Activated CD4-positive, CD25-positive, alpha-beta regulatory T cell treated with anti-CD3 and anti-CD28 coated beads, Interleukin-2, amount 50 U/mL, for 72 hours (primary cell): ENCODE measurements around the gene SUSD1.

Experiments used
- DNase-seq: peaks from one replicate; pipeline ENCODE4 v3.0.0; 2021

The SUSD1 gene

GRCh38 chr9:112063151-112063550 lies 111.9 kb downstream of the SUSD1 start:
- DNase-seq: no peak

GRCh38 chr9:112061152-112061740 lies 113.9 kb downstream of the SUSD1 start:
- DNase-seq: peak; percentile 37

GRCh38 chr9:112059966-112060320 lies 115.2 kb downstream of the SUSD1 start:
- no peak for DNase-seq

- DNase-seq: no peak
Observed at GRCh38 chr9:112059145-112059965, 115.7 kb downstream of the SUSD1 start.

- no peak for DNase-seq
Observed at GRCh38 chr9:112056996-112057395, 118.1 kb downstream of the SUSD1 start.

GRCh38 chr9:112054916-112055315 lies 120.2 kb downstream of the SUSD1 start:
- DNase-seq: no peak

GRCh38 chr9:112051812-112052211 lies 123.3 kb downstream of the SUSD1 start:
- DNase-seq: no peak

GRCh38 chr9:112050544-112051475 lies 124.3 kb downstream of the SUSD1 start:
- DNase-seq: no peak

- no peak for DNase-seq
Observed at GRCh38 chr9:112049811-112050516, 125.1 kb downstream of the SUSD1 start.

GRCh38 chr9:112048924-112049691 lies 126.0 kb downstream of the SUSD1 start:
- no peak for DNase-seq

GRCh38 chr9:112047538-112048066 lies 127.5 kb downstream of the SUSD1 start:
- no peak for DNase-seq

GRCh38 chr9:112046181-112046580 lies 128.9 kb downstream of the SUSD1 start:
- DNase-seq: no peak

- no peak for DNase-seq
Observed at GRCh38 chr9:112044881-112045280, 130.2 kb downstream of the SUSD1 start.

GRCh38 chr9:112044186-112044585 lies 130.9 kb downstream of the SUSD1 start:
- no peak for DNase-seq

- no peak for DNase-seq
Observed at GRCh38 chr9:112043423-112043822, 131.7 kb downstream of the SUSD1 start.

GRCh38 chr9:112042769-112043168 lies 132.3 kb downstream of the SUSD1 start:
- no peak for DNase-seq

GRCh38 chr9:112042244-112042638 lies 132.9 kb downstream of the SUSD1 start:
- DNase-seq: no peak

- DNase-seq: no peak
Observed at GRCh38 chr9:112041536-112042243, 133.4 kb downstream of the SUSD1 start.

- DNase-seq: no peak
Observed at GRCh38 chr9:112041199-112041535, 133.9 kb downstream of the SUSD1 start.

- DNase-seq: no peak
Observed at GRCh38 chr9:112038017-112038408, 137.1 kb downstream of the SUSD1 start.

GRCh38 chr9:112037281-112038016 lies 137.6 kb downstream of the SUSD1 start:
- peak; percentile 49 for DNase-seq
